Measurements from ENCODE around the gene TESK1.

The TESK1 gene

DNA sequence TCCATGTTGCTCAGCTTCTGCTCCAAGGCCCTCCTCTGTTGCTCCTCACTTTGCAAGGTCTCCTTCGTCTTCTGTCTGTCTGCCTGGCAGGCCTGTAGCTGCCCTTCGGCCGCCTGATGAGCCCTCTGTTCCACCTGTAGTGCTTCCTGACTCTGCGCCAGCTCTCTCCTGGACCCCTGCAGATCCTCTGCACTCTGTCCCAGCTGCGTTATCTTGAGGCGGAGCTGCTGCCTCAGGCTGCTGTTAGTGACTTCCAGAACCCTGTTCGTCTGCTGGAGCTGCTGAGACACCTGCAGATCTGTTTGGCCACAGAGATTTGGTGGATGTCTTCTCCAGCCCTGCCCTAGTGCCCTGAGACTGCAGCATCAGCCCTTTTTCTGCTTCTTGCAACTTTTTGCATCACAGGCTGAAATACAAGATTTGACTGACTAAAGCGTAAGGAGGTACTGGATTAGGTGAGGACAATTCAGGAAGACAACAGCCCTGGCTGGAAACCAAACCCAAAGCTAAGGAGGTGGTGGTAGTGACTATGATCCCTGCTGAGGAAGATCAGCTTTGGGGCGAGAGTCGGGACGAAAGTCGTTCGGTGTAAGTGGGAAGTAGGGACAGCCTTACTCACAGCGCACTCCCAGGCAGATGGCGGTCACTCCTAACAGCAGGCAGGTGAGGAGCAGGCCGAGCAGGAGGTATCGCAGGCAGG is 11.1 kb downstream of the TESK1 start:
- Histone ChIP-seq H3K27me3 (ENCODE audit: insufficient read depth, low read length) (no peaks in the 10 kb centered on the region), H3K4me2 (ENCODE audit: low read length) (peak overlapping the region; percentile 95), H2AFZ (ENCODE audit: low read length) (no peak overlapping the region)

DNA sequence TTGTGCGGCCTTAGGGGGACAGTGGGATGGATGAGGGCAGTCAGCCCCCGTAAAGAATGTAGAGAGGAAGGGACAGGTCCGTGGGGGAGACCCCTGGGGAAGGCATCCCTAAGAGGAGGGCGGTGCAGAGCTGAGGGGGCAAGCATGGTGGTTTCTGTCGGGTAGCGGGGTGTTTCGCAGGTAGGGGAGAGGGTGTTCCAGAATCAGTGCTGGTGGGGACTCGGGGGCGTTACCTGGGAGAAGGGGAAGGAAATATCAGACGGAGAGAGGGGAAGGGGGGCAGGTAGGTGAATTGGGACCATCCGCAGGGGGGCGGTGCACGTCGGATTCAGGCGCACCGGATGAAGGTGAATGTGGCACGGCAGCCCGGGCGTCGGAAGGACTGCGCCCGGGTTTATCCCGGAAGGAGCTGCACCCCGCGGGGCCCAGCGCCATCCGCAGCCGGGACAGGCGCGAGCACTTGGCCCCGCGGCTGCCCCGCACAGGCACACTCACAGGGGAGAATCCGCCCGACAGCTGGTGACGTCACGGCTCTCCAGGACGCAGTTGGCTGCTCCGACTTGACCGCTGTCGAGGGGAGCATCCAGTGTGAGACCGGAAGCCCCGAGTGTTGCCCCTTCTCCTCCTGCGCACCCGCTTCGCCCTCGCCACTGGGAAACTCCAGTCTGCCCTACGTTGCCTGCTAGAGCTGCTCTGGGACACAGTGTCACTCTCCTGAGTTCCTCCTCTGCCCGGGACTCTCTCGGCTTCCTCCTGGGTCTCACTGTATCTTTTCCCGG is 11.8 kb downstream of the TESK1 start:
- H3K4me2 ChIP-seq (ENCODE audit: low read length), result peak overlapping the region; percentile 95
- no peak for TF ChIP-seq EZH2 (IDR thresholded peaks at IDR 0.05; ENCODE audit: borderline replicate concordance, low read length)
- TF ChIP-seq, protein P1, sequence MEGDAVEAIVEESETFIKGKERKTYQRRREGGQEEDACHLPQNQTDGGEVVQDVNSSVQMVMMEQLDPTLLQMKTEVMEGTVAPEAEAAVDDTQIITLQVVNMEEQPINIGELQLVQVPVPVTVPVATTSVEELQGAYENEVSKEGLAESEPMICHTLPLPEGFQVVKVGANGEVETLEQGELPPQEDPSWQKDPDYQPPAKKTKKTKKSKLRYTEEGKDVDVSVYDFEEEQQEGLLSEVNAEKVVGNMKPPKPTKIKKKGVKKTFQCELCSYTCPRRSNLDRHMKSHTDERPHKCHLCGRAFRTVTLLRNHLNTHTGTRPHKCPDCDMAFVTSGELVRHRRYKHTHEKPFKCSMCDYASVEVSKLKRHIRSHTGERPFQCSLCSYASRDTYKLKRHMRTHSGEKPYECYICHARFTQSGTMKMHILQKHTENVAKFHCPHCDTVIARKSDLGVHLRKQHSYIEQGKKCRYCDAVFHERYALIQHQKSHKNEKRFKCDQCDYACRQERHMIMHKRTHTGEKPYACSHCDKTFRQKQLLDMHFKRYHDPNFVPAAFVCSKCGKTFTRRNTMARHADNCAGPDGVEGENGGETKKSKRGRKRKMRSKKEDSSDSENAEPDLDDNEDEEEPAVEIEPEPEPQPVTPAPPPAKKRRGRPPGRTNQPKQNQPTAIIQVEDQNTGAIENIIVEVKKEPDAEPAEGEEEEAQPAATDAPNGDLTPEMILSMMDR (IDR thresholded peaks at IDR 0.05; ENCODE audit: low read length), result peak; percentile 56; the same call in 1 of the 2 replicates
- H3K9me2 ChIP-seq (ENCODE audit: low read depth, low read length), result no peaks in the 10 kb centered on the region
- no peaks in the 10 kb centered on the region for H3K27me3 ChIP-seq (ENCODE audit: insufficient read depth, low read length)
- no peak overlapping the region for H2AFZ ChIP-seq (ENCODE audit: low read length)
- no peaks in the 10 kb centered on the region for H4K20me1 ChIP-seq (ENCODE audit: insufficient read depth, low read length)
- peak overlapping the region; percentile 74 for H3K4me3 ChIP-seq (ENCODE audit: low read depth, low read length, poor library complexity, severe bottlenecking)
- no peaks in the 10 kb centered on the region for H3K79me2 ChIP-seq (ENCODE audit: insufficient read depth, low read length)
- H3K9me3 ChIP-seq (ENCODE audit: low read length), result no peaks in the 10 kb centered on the region
- H3K4me1 ChIP-seq (ENCODE audit: insufficient read depth, low read length, severe bottlenecking), result peaks cover 66% of the 10 kb centered on the region
- peak overlapping the region; percentile 93 for H3K9ac ChIP-seq (ENCODE audit: low read length)
- H3K27ac ChIP-seq (ENCODE audit: low read depth, low read length, poor library complexity, severe bottlenecking), result peak overlapping the region; percentile 100
- peaks cover 15% of the 10 kb centered on the region for H3F3A ChIP-seq (ENCODE audit: insufficient read depth, low read length)
- H3K36me3 ChIP-seq (ENCODE audit: insufficient read depth, low read length), result peaks cover 39% of the 10 kb centered on the region; the same call in 1 of the 2 replicates

More for the DNA sequence above, 11.1 kb downstream of the TESK1 start:
- peak overlapping the region; percentile 100 for H3K27ac ChIP-seq (ENCODE audit: low read depth, low read length, poor library complexity, severe bottlenecking)
- peak overlapping the region; percentile 74 for H3K4me3 ChIP-seq (ENCODE audit: low read depth, low read length, poor library complexity, severe bottlenecking)
- H3K9me2 ChIP-seq (ENCODE audit: low read depth, low read length), result no peaks in the 10 kb centered on the region
- H3K79me2 ChIP-seq (ENCODE audit: insufficient read depth, low read length), result no peaks in the 10 kb centered on the region
- H3F3A ChIP-seq (ENCODE audit: insufficient read depth, low read length), result peaks cover 14% of the 10 kb centered on the region
- peaks cover 46% of the 10 kb centered on the region; the same call in 1 of the 2 replicates for H3K36me3 ChIP-seq (ENCODE audit: insufficient read depth, low read length)
- H4K20me1 ChIP-seq (ENCODE audit: insufficient read depth, low read length), result no peaks in the 10 kb centered on the region
- H3K9ac ChIP-seq (ENCODE audit: low read length), result peak overlapping the region; percentile 93
- peaks cover 59% of the 10 kb centered on the region for H3K4me1 ChIP-seq (ENCODE audit: insufficient read depth, low read length, severe bottlenecking)
- no peak for TF ChIP-seq EZH2 (IDR thresholded peaks at IDR 0.05; ENCODE audit: borderline replicate concordance, low read length)
- H3K9me3 ChIP-seq (ENCODE audit: low read length), result no peaks in the 10 kb centered on the region

DNA sequence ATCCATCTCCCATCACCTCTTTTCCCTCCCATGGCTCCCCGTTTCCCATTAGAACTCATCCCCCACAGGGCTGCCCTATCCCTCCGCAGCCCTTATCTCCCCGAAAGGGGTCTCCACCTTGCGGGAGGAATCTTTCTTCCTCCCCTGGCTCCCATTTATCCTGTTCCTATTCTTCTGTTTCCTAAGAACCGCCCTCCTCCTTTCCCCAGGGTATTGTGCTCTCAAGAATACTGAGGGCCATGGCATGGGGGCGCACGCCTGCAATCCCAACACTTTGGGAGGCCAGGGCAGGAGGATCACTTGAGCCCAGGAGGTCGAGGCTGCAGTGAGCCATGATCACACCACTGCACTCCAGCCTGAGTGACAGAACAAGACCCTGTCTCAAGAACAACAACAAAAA is 12.5 kb downstream of the TESK1 start:
- H3K27ac ChIP-seq (ENCODE audit: low read depth, low read length, poor library complexity, severe bottlenecking), result peak overlapping the region; percentile 100
- peaks cover 73% of the 10 kb centered on the region for H3K4me1 ChIP-seq (ENCODE audit: insufficient read depth, low read length, severe bottlenecking)
- no peaks in the 10 kb centered on the region for H3K79me2 ChIP-seq (ENCODE audit: insufficient read depth, low read length)
- H3K4me2 ChIP-seq (ENCODE audit: low read length), result peak overlapping the region; percentile 95
- peak overlapping the region; percentile 93 for H3K9ac ChIP-seq (ENCODE audit: low read length)
- no peak overlapping the region for H2AFZ ChIP-seq (ENCODE audit: low read length)
- H3K36me3 ChIP-seq (ENCODE audit: insufficient read depth, low read length), result peaks cover 34% of the 10 kb centered on the region; the same call in 1 of the 2 replicates
- no peak for TF ChIP-seq EZH2 (IDR thresholded peaks at IDR 0.05; ENCODE audit: borderline replicate concordance, low read length)
- TF ChIP-seq, protein P1 (IDR thresholded peaks at IDR 0.05; ENCODE audit: low read length), result 0 out of 2 replicates have a peak, but pooled peaks have one; percentile 11
- no peaks in the 10 kb centered on the region for H3K9me3 ChIP-seq (ENCODE audit: low read length)
- H3K27me3 ChIP-seq (ENCODE audit: insufficient read depth, low read length), result no peaks in the 10 kb centered on the region
- H3F3A ChIP-seq (ENCODE audit: insufficient read depth, low read length), result peaks cover 15% of the 10 kb centered on the region
- H4K20me1 ChIP-seq (ENCODE audit: insufficient read depth, low read length), result no peaks in the 10 kb centered on the region
- H3K4me3 ChIP-seq (ENCODE audit: low read depth, low read length, poor library complexity, severe bottlenecking), result peak overlapping the region; percentile 74
- no peaks in the 10 kb centered on the region for H3K9me2 ChIP-seq (ENCODE audit: low read depth, low read length)
